Measurements from ENCODE around the gene RTL1. TPM values are rescaled to one million over a fixed set of nuclear protein-coding genes. Genes with fewer than 3 reads are reported as not detected.
A peak's percentile ranks its signal among the peaks of the same experiment; 100 is the strongest.

Gene RTL1
- total RNA-seq = not detected

- DNase-seq (ENCODE audit: low spot score) = no peak
- ATAC-seq = no peak
These were observed at the start of gene RTL1 for GRCh38 chr14:100903672-100904185. TSS of gene RTL1 (minus strand) at chr14:100903722. CDS start at chr14:100884788, 18,934 bp downstream.

DNA sequence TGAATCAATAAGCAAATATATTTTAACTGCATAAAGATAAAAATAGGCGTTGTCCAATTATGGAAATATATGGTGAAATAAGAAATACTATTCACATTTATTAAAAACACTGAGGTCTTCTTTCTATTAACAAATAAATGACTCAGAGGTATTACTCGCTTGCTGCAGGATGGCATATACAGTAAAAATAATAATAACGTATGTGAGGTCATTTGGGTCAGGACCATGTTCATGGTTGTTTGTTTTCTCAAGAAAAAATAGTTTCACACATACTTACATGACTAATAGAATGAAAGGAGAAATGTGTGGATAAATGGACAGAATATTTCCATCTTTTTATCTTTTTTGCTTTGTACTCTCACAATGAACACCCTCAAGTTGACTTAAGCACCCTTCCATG, 46.5 kb upstream of the RTL1 start:
- no peak for ATAC-seq
- no peak for DNase-seq (ENCODE audit: low spot score)

DNA sequence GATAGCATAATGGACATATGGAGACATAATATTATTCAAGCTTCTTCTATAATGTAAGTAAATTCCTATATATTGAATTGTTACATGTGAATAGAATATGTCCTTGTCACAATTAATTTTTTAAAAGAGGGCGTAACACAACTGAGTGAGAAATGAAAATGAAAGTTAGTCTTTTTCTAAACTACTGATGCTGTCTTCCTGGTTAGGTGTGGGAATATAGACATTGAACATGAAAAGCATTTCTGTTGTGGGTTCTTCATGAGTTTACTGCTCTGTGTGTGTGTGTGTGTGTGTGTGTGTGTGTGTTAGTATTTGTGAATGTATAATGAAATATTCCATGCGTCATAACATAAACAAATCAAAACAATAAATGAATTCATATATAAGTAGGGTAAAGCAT, 40.5 kb upstream of the RTL1 start:
- ATAC-seq = no peak
- DNase-seq (ENCODE audit: low spot score) = no peak

DNA sequence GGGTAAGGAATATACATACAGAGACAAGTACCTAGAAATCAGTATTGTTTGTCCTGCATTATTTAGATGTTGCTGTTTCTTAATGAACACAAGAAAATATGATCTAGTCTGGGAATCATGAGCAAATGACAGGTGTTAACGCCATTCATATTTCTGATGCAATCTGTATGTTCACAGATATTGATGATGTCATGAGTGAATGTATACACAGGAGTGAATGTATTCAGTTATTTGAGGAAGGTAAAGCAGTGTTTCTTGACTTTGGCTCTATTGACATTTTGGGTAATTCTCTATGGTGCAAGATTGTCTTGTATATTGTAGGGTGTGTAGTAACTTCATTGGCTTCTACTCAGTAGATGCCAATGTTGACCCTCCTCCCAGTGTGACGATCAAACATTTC, 26.7 kb upstream of the RTL1 start:
- ATAC-seq (no peak), DNase-seq (ENCODE audit: low spot score) (no peak)

- DNase-seq (ENCODE audit: low spot score) = no peak
These were observed 12.0 kb upstream of the RTL1 start for GRCh38 chr14:100915560-100915959.

GRCh38 chr14:100914597-100915021, 11.1 kb upstream of the RTL1 start:
- no peak for ATAC-seq
- no peak for DNase-seq (ENCODE audit: low spot score)

More at GRCh38 chr14:100915560-100915959, 12.0 kb upstream of the RTL1 start:
- no peak for ATAC-seq

GRCh38 chr14:100911665-100912316, 8.3 kb upstream of the RTL1 start:
- DNase-seq (ENCODE audit: low spot score) = no peak

DNA sequence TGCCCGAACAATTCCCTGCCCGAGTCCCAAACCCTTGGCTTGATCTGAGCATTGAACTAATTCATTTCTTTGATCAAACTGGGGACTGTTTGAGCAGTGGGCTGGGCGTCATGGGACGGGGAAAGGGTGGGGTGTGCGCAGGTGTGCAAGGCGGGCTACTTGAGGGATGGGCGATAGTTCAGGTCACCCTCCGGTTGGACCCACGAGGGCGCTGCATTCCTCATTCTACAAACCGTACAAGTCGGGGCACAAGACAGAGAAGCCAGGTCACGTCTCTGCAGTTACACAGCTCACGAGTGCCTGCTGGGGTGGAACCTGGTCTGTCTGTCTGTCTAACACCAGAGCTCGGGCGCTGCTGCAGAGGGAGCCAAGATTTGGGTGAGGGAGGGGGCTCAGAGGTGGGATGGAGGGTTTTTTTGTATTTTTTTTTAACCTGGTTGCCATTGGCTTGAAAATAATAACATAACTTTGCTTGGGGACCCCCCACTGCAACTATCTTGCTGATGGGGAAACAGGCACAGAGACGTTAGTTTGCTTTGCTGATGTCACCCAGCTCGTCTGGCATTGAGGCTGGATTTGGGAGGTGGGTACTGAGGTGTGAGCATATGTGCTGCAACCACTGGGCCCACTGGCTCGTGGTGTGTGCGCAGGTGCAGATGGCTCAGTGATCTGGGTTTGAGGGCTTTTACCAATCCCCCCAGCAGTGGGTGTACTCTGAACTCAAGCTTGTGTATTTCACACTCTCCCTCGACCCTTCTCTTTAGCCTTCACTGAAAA, 7.6 kb upstream of the RTL1 start:
- DNase-seq (ENCODE audit: low spot score) (no peak), ATAC-seq (no peak)

More at GRCh38 chr14:100911665-100912316, 8.3 kb upstream of the RTL1 start:
- no peak for ATAC-seq

DNA sequence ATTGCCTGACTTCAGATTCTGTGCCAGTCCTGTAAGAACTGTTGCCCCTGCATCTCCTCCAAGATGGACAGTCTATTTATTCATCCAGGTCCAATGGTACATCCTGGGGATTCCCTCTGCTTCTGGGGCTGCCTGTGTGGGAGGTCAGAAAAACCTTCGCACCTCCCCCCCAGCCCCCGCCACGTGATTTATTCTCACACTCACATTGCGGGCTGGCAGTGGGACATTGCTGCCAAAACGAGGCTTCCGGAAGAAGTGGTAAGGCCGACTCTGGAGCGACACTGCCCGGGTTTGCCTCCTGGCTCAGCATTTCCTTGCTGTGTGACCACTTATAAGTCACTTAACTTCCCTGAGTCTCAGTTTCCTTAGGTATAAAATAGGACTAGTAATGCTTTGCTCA, 5.9 kb upstream of the RTL1 start:
- no peak for ATAC-seq
- DNase-seq (ENCODE audit: low spot score) = no peak

GRCh38 chr14:100907240-100907639, 3.7 kb upstream of the RTL1 start:
- ATAC-seq (no peak), DNase-seq (ENCODE audit: low spot score) (no peak)

GRCh38 chr14:100906420-100906819, 2.9 kb upstream of the RTL1 start:
- ATAC-seq = no peak
- no peak for DNase-seq (ENCODE audit: low spot score)

- DNase-seq (ENCODE audit: low spot score) (no peak), ATAC-seq (no peak)
These were observed 1.6 kb upstream of the RTL1 start for GRCh38 chr14:100905166-100905565.

DNA sequence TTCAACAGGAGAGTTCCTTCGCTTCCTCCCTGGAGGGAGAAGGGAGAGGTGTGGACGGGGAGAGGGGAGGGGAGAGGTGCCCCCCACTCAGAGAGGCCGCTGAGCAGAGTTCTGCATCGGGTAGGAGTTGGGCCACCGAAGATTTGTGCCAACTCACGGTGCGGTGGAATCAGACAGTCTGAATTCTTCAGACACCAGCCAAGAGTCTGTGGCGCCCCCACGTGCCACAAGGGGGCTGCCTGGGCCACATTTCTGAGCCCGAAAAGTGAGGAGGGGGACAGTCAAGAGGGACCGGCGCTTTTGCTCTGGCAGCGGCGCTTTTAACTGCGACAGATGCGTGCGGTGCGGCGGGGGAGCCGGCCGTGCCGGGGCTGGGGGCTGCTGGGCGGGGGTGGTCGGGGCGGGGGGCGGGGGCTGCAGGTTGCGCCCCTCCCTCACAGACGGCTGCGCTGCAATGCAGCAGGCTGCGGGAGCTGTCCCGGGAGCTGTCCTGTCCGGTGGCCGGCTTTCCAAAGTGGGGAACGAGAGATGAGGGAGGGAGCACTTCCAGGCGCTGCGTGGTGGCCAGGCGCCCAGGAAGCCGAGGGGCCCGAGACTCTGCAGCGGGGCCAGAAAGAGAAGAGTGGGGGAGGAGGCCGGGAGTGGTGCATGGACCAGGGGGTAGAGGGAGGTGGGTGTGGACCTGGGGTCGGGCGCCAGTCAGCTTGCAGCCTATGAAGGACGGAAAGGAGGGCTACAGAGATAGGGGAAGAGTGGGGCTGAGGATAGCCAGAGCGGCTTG, 975 bp upstream of the RTL1 start:
- DNase-seq (ENCODE audit: low spot score) = no peak

GRCh38 chr14:100903134-100903468, 421 bp downstream of the RTL1 start:
- ATAC-seq (no peak), DNase-seq (ENCODE audit: low spot score) (peak; percentile 24)

More for the DNA sequence above, 975 bp upstream of the RTL1 start:
- ATAC-seq = no peak

GRCh38 chr14:100902295-100903133, 1.0 kb downstream of the RTL1 start:
- ATAC-seq (no peak), DNase-seq (ENCODE audit: low spot score) (peak; percentile 26)

DNA sequence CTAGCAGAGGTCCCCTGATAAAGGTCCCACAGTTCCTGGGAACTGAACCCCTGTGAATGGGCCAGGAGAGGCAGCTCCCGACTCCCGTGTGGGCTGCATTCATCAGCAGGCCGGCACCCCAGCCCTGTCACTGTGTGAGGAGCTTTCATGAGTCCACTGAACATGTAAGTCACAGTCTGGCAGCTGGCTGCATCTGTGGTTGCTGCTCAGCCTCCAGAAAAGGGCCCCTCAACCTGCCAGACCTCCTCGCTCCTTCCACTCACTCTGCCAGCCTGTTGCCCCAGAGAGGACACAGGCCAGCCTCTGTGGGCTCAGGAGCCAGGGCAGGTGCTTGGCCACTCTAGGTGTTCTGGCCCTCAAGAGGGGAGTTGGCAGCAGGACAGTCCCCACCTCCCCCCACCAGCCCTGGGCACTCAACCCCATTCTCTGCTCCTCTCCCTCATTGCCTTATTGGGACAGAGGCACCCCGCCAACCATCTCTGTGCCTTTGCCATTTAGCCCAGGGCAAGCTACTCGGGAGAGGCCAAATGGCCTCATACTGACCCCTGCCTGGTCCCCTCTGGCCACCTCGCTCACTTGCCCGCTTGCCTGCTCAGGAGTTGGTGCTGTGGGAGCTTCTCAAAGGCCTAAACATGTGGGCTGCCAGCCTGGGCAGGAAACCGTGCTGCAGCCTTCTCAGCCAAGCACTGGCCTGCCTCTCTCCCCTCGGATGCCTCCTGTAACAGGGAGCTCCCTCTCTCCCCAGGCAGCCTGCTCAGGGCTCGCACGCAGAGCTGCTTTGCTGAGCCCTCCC, 1.9 kb downstream of the RTL1 start:
- ATAC-seq = no peak
- peak; percentile 40 for DNase-seq (ENCODE audit: low spot score)

- DNase-seq (ENCODE audit: low spot score) (peak; percentile 41), ATAC-seq (peak; percentile 38)
These were observed 2.6 kb downstream of the RTL1 start for GRCh38 chr14:100900837-100901390.

DNA sequence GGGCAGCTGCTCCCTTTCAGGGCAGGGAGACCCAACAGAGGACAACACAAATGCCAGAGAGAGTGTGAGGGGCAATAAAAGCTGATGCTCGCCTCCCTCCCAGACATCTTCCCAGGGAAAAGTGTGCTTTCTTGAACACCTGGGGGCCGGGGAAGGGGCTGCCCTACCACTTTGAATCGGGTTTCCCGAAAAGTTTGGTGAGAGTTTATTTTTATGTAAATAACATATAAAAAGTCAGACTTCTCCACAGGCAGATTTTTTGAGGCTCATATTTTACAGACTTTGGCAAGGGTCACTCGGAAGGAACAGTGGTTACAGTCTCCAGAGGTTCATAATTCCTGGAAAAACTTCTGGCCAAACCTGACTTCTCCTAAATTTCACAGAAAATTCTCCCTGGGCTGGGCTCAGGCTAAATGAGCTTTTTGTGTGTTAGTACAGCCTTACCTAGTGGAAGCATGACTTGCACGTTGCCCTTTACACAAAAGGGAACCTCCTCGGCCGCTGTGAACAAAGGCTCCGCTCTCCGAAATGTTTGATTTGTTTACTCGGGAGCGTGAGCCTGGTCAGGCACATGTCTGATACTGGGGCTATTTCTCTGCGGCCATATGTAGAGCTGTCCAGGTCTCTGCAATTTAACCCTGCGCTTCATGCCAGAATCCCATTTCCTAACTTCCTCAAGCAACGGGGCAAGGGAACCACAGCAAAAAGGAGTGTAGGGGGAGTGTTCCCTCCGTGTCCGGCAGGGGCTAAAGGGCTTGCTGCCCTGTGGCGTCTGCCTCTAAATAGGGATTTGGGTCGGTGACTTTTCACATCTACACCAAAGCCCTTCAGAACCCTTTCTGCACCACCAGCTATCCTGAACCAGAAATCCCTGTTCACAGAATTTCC, 3.4 kb downstream of the RTL1 start:
- ATAC-seq (peak; percentile 53), DNase-seq (ENCODE audit: low spot score) (peak; percentile 36)
